GM18498 (cell line): Measurements from ENCODE around the gene ANAPC2.

Experiments used
- ATAC-seq: cut with Tn5 transposase; IDR thresholded peaks from one replicate; pipeline ENCODE4 v1.9.1; 2021; ENCODE audit warnings: mild to moderate bottlenecking, moderate library complexity; ENCODE audit not compliant: unreplicated experiment

Gene ANAPC2

DNA sequence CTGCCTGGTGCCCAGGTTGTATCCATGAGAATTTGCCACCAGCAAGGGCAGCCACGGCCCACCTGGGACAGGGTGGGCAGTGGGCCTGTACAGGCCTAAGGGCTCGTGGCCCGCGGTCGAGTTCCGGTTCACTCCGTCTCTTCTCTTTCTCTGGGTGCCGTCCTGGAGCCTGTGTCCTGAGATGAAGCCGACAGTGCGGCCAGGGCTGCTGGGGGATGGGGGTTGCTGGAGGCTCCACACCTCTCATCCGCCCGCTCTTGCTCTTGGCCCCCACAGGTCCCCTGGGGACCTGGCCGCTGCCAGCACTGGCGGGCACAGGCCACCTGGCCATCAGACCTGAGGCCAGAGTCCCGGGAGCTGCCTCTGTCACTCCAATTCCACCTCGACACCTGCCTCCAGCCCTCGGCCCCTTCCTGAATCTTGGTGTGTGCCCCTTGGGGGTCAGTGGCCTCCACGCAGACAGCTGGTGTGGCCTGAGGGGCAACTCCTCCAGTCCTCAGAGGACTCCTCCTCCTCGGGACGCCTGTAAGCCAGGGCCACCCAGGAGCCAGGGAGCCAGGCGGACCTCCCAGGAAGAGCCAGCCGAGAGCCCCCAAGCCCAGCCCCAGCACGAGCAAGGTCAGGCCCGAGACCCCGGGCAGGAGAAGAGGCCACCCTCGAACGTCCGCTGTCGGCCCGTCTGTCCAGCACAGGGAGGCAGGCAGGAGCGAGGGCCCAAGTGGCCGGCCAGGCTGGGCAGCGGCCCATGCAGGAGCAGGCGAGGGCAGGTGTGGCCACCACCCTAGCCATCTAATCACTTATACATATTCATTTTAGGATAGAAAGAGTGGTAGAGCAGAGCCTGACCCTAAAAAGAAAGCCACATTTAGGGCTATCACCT lies 23.8 kb downstream of the ANAPC2 start:
- ATAC-seq: no peak

DNA sequence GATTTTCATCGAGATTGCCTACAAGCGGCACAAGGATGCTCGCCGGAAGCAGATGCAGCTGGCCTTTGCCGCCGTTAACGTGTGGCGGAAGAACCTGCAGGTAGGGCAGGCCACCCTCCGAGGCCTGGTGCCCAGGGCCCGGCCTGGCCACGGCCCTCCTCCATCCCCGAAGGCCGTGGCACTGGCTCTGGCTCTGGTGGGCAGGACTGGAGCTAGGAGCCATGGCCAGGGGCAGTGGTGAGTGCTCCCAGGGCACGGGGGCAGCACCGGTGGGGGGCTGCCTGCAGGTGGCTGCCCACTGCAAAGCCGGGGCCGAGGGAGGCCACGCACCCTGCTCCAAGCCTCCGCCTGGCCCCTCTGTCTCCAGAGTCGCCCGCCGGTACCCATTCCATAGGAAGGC lies 24.6 kb downstream of the ANAPC2 start:
- no peak for ATAC-seq

DNA sequence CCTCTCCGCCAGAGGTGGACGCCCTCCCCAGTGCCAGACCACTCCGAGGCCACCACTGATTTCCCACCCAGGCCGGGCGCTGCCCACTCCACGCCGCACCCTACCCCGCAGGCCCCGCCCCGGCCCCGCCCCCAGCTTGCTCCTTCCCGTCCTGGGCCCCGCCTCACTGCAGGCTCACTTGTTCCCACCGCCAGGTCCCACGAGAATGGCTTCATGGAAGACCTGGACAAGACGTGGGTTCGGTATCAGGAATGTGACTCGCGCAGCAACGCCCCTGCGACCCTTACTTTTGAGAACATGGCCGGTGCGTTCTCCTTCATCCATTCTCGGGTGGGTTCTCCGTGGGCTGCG lies 25.0 kb downstream of the ANAPC2 start:
- no peak for ATAC-seq

DNA sequence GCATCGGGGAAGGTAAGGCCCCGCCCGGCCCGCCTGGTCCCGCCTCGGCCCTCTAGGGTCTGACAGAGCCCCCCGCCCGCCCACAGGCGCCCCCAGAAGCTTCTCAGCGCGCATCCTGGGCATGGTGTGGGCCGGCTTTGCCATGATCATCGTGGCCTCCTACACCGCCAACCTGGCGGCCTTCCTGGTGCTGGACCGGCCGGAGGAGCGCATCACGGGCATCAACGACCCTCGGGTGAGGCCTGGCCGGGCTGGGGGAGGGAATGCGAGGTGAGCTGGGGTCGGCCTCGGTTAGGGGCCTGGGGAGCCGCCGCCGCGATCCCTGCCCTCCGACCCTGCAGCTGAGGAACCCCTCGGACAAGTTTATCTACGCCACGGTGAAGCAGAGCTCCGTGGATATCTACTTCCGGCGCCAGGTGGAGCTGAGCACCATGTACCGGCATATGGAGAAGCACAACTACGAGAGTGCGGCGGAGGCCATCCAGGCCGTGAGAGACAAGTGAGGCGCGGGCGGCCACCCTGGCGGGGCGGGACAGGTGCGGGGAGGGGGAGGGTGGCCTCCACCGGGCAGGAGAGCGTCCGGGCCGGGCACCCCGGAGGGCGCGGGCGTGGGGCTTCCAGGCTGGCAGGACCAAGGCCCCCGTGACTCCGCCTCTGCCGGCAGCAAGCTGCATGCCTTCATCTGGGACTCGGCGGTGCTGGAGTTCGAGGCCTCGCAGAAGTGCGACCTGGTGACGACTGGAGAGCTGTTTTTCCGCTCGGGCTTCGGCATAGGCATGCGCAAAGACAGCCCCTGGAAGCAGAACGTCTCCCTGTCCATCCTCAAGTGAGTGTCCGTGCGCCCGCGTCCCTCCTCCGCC lies 25.6 kb downstream of the ANAPC2 start:
- ATAC-seq: no peak

DNA sequence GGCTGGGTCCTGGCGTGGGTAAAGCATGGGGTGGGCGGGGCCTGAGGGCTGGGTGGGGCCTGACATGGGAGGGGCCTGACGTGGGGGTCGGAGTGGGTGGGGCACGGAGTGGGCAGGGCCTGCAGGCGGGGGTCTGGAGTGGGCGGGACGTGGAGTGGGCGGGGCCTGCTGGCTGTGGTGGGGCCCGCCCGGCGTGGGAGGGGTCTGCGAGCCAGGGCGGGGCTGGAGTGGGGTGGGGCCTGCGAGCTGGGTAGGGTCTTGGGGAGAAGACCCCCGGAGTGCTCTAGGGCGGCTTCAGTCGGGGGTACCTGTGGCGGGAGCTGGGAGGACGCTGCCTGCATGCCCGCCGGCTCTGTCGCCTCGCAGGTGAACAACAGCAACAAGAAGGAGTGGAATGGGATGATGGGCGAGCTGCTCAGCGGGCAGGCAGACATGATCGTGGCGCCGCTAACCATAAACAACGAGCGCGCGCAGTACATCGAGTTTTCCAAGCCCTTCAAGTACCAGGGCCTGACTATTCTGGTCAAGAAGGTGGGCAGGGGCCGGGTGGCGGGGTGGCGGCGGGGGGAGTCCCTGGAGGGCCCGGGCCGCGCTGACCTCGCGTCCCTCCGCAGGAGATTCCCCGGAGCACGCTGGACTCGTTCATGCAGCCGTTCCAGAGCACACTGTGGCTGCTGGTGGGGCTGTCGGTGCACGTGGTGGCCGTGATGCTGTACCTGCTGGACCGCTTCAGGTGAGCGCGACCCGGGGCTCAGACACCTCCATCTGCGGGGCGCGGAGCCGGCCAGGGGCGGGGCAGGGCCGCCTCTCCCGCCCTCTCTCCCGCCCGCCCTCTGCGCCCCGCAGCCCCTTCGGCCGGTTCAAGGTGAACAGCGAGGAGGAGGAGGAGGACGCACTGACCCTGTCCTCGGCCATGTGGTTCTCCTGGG lies 26.5 kb downstream of the ANAPC2 start:
- no peak for ATAC-seq

DNA sequence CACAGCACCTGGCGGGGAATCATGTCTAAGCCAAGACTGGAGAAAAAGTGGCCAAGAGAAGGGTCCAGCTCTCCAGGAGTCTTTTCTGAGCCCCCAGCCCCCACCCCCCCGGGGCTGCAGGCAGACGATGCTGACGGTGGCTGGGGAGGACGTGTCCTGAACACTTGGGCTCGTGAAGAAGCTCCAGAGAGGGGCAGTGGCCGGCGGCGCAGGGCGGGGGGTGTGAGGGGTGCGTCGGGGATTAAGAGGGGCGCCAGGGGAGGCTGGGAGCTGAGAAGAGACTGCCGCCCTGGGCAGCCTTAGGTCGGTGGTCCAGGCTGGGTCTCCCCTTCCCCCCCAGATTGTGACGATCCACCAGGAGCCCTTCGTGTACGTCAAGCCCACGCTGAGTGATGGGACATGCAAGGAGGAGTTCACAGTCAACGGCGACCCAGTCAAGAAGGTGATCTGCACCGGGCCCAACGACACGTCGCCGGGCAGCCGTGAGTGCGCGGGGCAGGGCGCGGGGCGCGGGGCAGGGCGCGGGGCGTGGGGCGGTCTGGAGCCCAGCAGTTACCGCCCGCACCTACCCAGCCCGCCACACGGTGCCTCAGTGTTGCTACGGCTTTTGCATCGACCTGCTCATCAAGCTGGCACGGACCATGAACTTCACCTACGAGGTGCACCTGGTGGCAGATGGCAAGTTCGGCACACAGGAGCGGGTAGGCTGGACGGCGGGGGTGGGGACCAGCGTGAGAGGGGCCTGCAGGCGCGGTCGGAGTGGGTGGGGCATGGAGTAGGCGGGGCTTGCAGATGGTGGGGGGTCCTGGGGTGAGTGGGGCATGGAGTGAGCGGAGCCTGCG lies 27.4 kb downstream of the ANAPC2 start:
- no peak for ATAC-seq

DNA sequence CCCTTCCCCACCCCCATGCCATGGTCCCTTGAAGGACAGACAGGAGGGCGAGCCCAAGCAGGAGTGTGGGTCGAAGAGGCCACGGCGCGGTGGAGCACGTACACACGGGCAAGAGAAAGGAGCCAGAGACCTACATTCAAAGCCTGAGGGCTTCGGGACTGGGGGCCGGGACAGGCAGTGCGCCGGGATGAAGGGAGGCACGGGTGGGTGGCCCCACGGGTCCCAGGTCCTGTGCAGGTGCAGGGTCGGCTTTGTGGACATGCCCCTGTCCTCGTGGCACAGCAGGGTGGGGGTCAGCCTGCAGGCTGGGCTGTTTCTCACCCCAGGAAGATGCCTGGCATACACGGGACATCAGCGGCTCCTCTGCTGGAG lies 28.3 kb downstream of the ANAPC2 start:
- no peak for ATAC-seq

DNA sequence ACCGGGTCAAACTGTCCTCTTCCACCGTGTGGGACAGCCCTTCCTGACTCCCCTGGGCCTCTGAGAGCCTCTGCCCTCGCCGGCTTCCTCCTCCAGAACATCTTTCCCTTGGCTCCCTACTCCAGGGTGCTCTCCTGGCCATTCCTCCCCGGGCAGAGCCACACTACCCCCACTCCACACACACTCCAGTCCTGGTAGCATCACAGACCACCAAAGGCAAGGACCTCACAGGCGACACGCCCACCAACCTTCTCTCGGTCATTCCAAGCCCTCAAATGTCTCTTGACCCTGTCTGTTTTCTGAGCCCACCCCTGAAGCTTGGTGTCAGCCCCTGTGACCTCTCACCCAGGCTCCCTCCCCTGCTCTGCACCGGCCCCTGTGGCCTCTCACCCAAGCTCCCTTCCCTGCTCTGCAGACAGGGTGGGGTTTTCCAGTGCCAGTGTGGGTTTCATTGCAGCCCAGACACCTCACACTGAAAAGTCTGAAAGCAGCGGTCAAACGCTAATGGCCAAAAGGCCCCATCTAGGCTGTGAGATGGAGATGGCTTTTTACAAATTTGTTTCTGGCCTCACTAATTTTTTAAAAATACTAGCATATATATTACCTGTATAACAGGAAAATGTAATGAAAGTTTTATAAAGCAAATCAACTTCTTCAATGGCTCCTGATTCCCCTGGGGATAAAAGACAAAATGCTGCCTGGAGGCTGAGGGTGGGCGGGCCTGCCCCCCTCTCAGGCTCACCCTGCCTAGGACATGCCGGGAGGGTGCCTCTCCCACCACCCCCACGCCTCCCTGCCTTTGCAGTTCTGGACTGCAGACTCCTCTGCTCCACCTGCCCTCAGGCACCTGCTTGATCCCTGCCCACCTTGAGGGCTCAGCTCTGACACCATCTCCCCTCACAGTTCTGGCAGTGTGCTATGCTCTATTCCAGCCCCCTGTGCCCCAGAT lies 29.0 kb downstream of the ANAPC2 start:
- ATAC-seq: no peak

DNA sequence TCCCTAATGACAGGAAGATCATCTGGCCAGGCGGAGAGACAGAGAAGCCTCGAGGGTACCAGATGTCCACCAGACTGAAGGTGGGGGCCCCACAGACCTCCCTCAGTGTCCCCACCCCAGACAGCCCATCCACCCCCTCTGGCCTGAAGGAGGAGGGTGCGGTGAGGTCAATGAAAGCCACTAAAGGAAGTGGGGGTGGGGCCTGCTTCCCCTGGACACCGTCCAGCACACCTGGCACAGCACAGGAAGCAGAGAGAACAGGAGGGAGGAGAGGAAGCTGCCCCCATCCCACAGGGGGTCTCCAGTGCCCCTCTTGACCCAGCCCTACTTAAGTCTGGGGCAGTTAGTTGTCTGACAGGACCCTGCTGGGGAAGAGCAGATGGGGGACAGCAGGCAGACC lies 29.7 kb downstream of the ANAPC2 start:
- no peak for ATAC-seq

DNA sequence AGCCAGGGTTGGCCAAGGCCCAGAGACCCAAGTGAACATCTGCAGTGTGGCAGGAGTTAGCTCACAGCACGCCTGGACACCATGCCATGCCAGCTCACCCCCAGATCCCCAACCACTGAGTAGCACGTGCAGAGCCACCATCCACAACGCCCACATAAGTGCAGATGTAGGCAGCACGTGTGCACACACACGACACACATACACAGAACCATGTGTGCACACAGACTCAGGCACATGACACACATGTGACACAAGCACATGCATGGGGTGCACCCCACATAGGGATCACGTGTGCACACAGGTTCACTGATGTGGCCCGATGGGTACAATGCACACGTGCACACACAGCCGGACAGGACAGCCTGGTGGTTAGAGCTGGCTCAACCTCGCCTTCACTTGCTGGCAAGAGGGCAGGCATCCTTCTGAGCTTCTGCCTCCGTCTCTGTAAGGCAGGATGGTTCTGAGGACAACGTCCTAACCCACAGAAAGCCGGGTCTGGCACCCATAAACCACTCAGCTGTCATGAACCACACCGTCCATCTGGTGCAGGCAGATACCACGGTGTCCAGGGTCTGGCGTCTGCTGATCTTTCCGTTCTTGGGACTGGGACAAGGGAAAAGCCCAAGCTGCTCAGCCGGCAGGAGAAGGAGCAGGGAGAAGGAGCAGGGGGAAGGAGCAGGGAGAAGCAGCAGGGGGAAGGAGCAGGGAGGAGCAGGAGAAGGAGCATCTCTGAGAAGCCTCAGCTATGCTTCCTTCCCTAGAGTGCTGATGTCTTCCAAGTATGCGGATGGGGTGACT lies 30.5 kb downstream of the ANAPC2 start:
- no peak for ATAC-seq

DNA sequence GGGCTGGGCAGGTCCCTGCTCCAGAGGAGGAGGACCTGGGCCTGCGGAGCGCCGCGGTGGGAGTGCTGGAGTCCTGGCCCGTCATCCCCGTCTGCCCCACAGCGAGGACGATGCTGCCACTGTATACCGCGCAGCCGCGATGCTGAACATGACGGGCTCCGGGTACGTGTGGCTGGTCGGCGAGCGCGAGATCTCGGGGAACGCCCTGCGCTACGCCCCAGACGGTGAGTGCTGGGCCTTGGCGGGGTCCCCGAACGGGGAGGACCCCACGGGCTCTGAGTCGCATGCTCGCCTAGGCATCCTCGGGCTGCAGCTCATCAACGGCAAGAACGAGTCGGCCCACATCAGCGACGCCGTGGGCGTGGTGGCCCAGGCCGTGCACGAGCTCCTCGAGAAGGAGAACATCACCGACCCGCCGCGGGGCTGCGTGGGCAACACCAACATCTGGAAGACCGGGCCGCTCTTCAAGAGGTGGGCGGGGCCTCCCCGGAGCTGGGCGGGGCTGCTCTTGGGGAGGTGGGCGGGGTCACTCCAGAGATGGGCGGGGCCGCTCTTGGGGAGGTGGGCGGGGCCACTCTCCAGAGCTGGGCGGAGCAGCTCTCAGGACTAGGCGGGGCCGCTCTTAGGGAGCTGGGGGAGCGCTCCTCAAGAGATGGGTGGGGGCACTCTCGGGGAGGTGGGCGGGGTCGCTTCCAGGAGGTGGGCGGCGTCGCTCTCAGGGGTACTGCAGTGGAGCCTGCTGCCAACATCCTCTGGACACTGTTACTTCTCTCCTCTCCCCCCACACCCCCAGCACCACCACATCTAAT lies 31.6 kb downstream of the ANAPC2 start:
- ATAC-seq: no peak

DNA sequence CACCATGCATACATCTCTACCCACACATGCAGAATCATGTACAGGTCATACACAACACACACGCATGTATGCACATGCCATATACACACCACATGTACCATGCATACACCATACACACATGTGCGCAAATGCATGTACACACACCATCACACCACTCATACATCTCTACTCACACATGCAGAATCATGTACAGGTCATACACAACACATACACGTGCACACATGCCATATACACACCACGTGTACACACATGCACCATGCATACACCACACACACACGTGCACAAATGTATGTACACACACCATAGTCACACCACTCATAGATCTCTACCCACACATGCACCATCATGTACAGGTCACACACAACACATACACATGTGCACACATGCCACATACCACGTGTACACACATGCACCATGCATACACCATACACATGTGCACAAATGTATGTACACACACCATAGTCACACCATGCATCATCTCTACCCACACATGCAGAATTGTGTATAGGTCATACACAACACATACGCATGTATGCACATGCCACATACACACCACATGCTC lies 35.4 kb downstream of the ANAPC2 start:
- ATAC-seq: no peak

DNA sequence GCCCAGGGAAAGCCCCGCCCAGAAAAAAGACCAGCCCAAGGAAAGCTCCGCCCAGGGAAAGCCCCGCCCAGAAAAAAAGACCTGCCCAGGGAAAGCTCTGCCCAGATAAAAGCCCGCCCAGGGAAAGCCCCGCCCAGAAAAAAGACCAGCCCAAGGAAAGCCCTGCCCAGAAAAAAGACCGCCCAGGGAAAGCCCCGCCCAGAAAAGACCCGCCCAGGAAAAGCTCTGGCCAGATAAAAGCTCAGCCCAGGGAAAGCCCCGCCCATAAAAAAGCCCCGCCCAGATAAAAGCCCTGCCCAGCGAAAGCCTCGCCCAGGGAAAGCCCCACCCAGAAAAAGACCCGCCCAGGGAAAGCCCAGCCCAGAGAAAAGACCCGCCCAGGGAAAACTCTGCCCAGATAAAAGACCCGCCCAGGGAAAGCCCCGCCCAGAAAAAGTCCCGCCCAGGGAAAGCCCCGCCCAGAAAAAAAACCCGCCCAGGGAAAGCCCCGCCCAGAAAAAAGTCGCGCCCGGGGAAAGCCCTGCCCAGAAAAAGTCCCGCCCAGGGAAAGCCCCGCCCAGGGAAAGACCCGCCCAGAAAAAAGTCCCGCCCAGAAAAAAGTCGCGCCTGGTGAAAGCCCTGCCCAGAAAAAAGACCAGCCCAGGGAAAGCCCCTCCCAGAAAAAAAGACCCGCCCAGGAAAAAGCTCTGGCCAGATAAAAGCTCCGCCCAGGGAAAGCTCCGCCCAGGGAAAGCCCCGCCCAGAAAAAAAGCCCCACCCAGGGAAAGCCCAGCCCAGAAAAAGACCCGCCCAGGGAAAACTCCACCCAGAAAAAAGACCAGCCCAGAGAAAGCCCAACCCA lies 37.5 kb downstream of the ANAPC2 start:
- ATAC-seq: peak; percentile 50

DNA sequence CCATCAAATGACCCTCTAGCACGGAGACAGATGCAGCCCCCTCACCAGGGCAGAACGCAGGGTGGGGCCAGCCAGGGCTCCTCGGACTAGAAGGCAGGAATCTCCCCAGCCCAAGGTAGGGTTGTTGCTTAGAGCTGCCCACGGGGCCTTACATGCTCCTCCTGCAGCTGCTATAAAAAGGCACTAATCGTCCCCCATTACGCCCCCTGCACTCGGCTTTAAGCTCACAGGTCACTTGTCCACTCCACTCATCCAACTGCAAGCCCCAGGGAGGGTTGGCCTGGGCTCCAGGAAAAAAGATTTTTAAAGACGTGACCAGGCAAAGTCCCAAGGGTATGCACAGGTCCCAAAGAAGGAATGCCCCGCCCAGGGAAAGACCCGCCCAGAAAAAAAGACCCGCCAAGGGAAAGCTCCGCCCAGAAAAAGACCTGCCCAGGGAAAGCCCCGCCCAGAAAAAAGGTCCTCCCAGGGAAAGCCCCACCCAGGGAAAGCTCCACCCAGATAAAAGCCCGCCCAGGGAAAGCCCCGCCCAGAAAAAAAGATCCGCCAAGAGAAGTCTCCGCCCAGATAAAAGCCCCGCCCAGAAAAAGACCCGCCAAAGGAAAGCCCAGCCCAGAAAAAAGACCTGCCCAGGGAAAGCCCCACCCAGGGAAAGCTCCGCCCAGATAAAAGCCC lies 38.3 kb downstream of the ANAPC2 start:
- ATAC-seq: no peak

DNA sequence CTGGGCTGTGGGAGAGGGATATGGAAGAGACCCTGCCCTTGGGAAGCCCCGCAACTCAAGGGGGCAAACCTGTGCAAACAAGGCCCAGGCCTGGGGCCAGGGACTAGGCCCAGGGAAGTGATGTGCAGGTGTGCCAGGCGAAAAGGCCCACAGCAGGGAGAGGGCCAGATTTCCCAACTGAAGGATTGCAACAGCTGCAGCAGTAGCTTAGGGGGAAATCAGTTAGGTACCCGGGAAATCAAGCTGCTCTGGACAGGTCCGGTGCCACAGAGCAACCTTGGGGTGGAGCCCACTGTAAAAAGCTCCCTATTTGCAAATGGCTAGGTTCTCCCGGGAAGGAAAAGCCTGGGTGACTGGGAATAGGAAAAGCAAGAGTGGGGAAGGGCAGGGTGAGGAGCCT lies 39.0 kb downstream of the ANAPC2 start:
- ATAC-seq: no peak

DNA sequence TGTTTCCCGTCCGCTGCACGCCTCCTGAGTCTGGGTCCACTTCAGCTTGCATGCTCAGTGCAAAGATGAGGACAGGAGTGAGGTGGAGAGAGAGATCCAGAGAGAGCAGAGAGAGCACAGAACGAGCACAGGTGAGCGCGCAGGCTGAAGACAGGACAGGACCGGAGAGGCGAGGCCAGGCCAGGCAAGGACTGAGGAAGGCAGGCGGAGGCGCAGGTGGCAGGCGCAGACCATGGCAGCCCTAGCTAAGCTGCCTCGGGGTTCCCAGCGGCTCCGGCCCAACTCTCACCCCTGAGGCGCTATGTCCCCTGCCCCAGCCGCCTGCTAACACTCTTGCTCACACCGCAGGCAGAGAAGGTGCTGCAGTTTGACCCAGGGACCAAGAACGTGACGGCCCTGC lies 39.7 kb downstream of the ANAPC2 start:
- no peak for ATAC-seq
